Adipose tissue (tissue), 3 donors: ENCODE measurements around the gene FSCN2. TPM values are rescaled to one million over a fixed set of nuclear protein-coding genes. Genes with fewer than 3 reads are reported as not detected.

Experiments
- H3K27ac ChIP-seq: one replicate; pipeline ENCODE4 v1.5.1; 2013; ENCODE audit warnings: low read depth, low read length
- WGBS, 3 donors: extraction: QIAGEN DNeasy Blood & Tissue Kit; methylation state at CpG; one replicate each; pipeline ENCODE4 v1.1.7; 2013; 5-methylcytosine and 5-hydroxymethylcytosine counted together
- polyA plus RNA-seq, 3 donors: library from polyadenylated mRNA; stranded (reverse); fragments of 200-250 nt; gene quantifications; one replicate each; pipeline ENCODE4 v1.2.3, GENCODE V29; 2013
- donor health status: healthy with polysubstance abuse.
- donor health status: Bipolar disorder and iron deficiency.
- donor health status: healthy.

Gene FSCN2
- polyA plus RNA-seq, 3 donors, result 0.21 to 4.9 (median 1.0) TPM

GRCh38 chr17:81558941-81559806, 31.0 kb downstream of the FSCN2 start:
- WGBS, 3 donors, result 80 to 81% (median 80%) methylated on average over 27 of the region's 27 CpGs

GRCh38 chr17:81561494-81561885, 33.3 kb downstream of the FSCN2 start:
- WGBS, 3 donors, result 79 to 86% (median 80%) methylated on average over 4 of the region's 4 CpGs
- no peak overlapping the region for H3K27ac ChIP-seq

More at GRCh38 chr17:81558941-81559806, 31.0 kb downstream of the FSCN2 start:
- H3K27ac ChIP-seq, result no peak overlapping the region

GRCh38 chr17:81563861-81564586, 35.8 kb downstream of the FSCN2 start:
- no peak overlapping the region for H3K27ac ChIP-seq
- 62 to 88% (median 68%) methylated on average over 10 of the region's 10 CpGs for WGBS, 3 donors

GRCh38 chr17:81564778-81565177, 36.6 kb downstream of the FSCN2 start:
- 88 to 92% (median 88%) methylated on average over 16 to 17 of the region's 17 CpGs for WGBS, 3 donors
- no peak overlapping the region for H3K27ac ChIP-seq

GRCh38 chr17:81565231-81565630, 37.1 kb downstream of the FSCN2 start:
- no peak overlapping the region for H3K27ac ChIP-seq
- 90 to 95% (median 94%) methylated on average over 16 of the region's 16 CpGs for WGBS, 3 donors

GRCh38 chr17:81566461-81567126, 38.4 kb downstream of the FSCN2 start:
- H3K27ac ChIP-seq, result no peak overlapping the region
- 5 to 9% (median 6%) methylated on average over 8 of the region's 8 CpGs for WGBS, 3 donors

- 45 to 50% (median 48%) methylated on average over 4 of the region's 4 CpGs for WGBS, 3 donors
- H3K27ac ChIP-seq, result peak overlapping the region; percentile 34
Observed at GRCh38 chr17:81567191-81567590, 39.0 kb downstream of the FSCN2 start.

GRCh38 chr17:81568416-81568815, 40.2 kb downstream of the FSCN2 start:
- H3K27ac ChIP-seq, result no peak overlapping the region
- WGBS, 3 donors, result 85 to 89% (median 87%) methylated on average over 10 of the region's 10 CpGs

- WGBS, 3 donors, result 92 to 97% (median 97%) methylated on average over 18 of the region's 18 CpGs
- no peak overlapping the region for H3K27ac ChIP-seq
Observed at GRCh38 chr17:81569986-81570514, 41.9 kb downstream of the FSCN2 start.

GRCh38 chr17:81570964-81571363, 42.8 kb downstream of the FSCN2 start:
- 83 to 91% (median 91%) methylated on average over 11 of the region's 11 CpGs for WGBS, 3 donors
- no peak overlapping the region for H3K27ac ChIP-seq

- no peak overlapping the region for H3K27ac ChIP-seq
- 82 to 89% (median 85%) methylated on average over 12 of the region's 12 CpGs for WGBS, 3 donors
Observed at GRCh38 chr17:81572563-81573168, 44.5 kb downstream of the FSCN2 start.

GRCh38 chr17:81573794-81574642, 45.8 kb downstream of the FSCN2 start:
- H3K27ac ChIP-seq, result no peak overlapping the region
- WGBS, 3 donors, result 85 to 91% (median 89%) methylated on average over 17 of the region's 17 CpGs

GRCh38 chr17:81574643-81574956, 46.4 kb downstream of the FSCN2 start:
- WGBS, 3 donors, result 79 to 87% (median 83%) methylated on average over 8 of the region's 8 CpGs
- no peak overlapping the region for H3K27ac ChIP-seq

- WGBS, 3 donors, result 64 to 95% (median 92%) methylated on average over 3 of the region's 3 CpGs
Observed at GRCh38 chr17:81575836-81576235, 47.7 kb downstream of the FSCN2 start.

GRCh38 chr17:81576621-81577277, 48.6 kb downstream of the FSCN2 start:
- 66 to 71% (median 69%) methylated on average over 15 to 17 of the region's 17 CpGs for WGBS, 3 donors
- no peak overlapping the region for H3K27ac ChIP-seq

More at GRCh38 chr17:81575836-81576235, 47.7 kb downstream of the FSCN2 start:
- no peak overlapping the region for H3K27ac ChIP-seq

GRCh38 chr17:81577278-81578000, 49.3 kb downstream of the FSCN2 start:
- H3K27ac ChIP-seq, result no peak overlapping the region
- 60 to 80% (median 69%) methylated on average over 11 of the region's 11 CpGs for WGBS, 3 donors
